ENCODE data around the gene COL1A2. TPM values are rescaled to one million over a fixed set of nuclear protein-coding genes. Genes with fewer than 3 reads are reported as not detected.

Gene COL1A2
- total and polyA plus RNA-seq, 2 of the 13 experiments (the other 11 are each of a cell fraction or from before 2014, with no cell fraction given) = not detected

- TF ChIP-seq SOX13 (IDR thresholded peaks at IDR 0.05) = 0 out of 2 replicates have a peak, but pooled peaks have one; percentile 46
- peak in 1 of 2 experiments; percentile 91; a peak in 2 of 4 replicates for TF ChIP-seq SOX13 (CRISPR knock-in tag; conservative IDR thresholded peaks at IDR 0.05 in 1 of 2, IDR thresholded peaks at IDR 0.05 in 1 of 2)
- no peak for TF ChIP-seq ZNF10 (CRISPR knock-in tag; IDR thresholded peaks at IDR 0.05; ENCODE audit: borderline replicate concordance, low read depth)
- TF ChIP-seq BCLAF1 (IDR thresholded peaks at IDR 0.05) = no peak
- TF ChIP-seq CREM (IDR thresholded peaks at IDR 0.05) = peak; percentile 42; the same call in 1 of the 2 replicates
- no peak for TF ChIP-seq CREM (CRISPR knock-in tag; IDR thresholded peaks at IDR 0.05)
- no peak for TF ChIP-seq TEAD2 (CRISPR knock-in tag; IDR thresholded peaks at IDR 0.05)
- peak; percentile 60; the same call in 1 of the 2 replicates for TF ChIP-seq PATZ1 (CRISPR knock-in tag; IDR thresholded peaks at IDR 0.05)
- 0 out of 2 replicates have a peak, but pooled peaks have one; percentile 14 for TF ChIP-seq ZNF331 (CRISPR knock-in tag; IDR thresholded peaks at IDR 0.05)
- 0 out of 2 replicates have a peak, but pooled peaks have one; percentile 55 for TF ChIP-seq ZNF503 (CRISPR knock-in tag; IDR thresholded peaks at IDR 0.05)
- TF ChIP-seq MTF2 (CRISPR knock-in tag; IDR thresholded peaks at IDR 0.05; ENCODE audit: borderline replicate concordance) = no peak
- no peak for TF ChIP-seq ZNF414 (CRISPR knock-in tag; IDR thresholded peaks at IDR 0.05)
- peak; percentile 64 for TF ChIP-seq MED1 (CRISPR knock-in tag; IDR thresholded peaks at IDR 0.05)
- peak; percentile 81 for TF ChIP-seq GATAD2A (CRISPR knock-in tag; IDR thresholded peaks at IDR 0.05)
- 0 out of 2 replicates have a peak, but pooled peaks have one; percentile 55 for TF ChIP-seq ZNF20 (CRISPR knock-in tag; IDR thresholded peaks at IDR 0.05)
- peak; percentile 16; the same call in 1 of the 2 replicates for TF ChIP-seq ELF3 (CRISPR knock-in tag; IDR thresholded peaks at IDR 0.05)
- TF ChIP-seq SATB2 (CRISPR knock-in tag; IDR thresholded peaks at IDR 0.05) = no peak
- no peak for TF ChIP-seq NFIC (IDR thresholded peaks at IDR 0.05; ENCODE audit: low read length)
- TF ChIP-seq HNRNPLL (IDR thresholded peaks at IDR 0.05; ENCODE audit: low read depth, low read length, poor library complexity, severe bottlenecking) = no peak
- no peak for TF ChIP-seq ZNF549 (CRISPR knock-in tag; IDR thresholded peaks at IDR 0.05)
Observed at GRCh38 chr7:94439893-94440381, 45.2 kb downstream of the COL1A2 start (continued).
